ENCODE measurements around the gene PTH. TPM values are rescaled to one million over a fixed set of nuclear protein-coding genes. Genes with fewer than 3 reads are reported as not detected.

Gene PTH
- total RNA-seq, 1 donor from 2014 or later, result not detected

GRCh38 chr11:13494051-13494450, 1.7 kb downstream of the PTH start:
- H2AFZ ChIP-seq (replicated peaks), result peak overlapping the region; percentile 60
- no peaks in the 10 kb centered on the region for H3K27me3 ChIP-seq
- DNase-seq (ENCODE audit: low spot score), result no peak
- peaks cover 2% of the 10 kb centered on the region for H3K4me1 Mint-ChIP-seq
- no peaks in the 10 kb centered on the region for H3K27me3 Mint-ChIP-seq (ENCODE audit: insufficient read depth, low read depth)
- H3K4me2 ChIP-seq, result peak overlapping the region; percentile 29
- H3K36me3 Mint-ChIP-seq, result no peaks in the 10 kb centered on the region
- no peaks in the 10 kb centered on the region for H3K9me3 ChIP-seq (ENCODE audit: low read depth)
- no peak overlapping the region for H3K27ac ChIP-seq
- H3K79me2 ChIP-seq (ENCODE audit: low read depth), result no peaks in the 10 kb centered on the region
- no peak overlapping the region for H3K4me3 ChIP-seq
- H3K9me3 Mint-ChIP-seq, result no peaks in the 10 kb centered on the region
- H3K36me3 ChIP-seq, result no peaks in the 10 kb centered on the region
- no peak overlapping the region for H3K27ac Mint-ChIP-seq
- peaks cover 10% of the 10 kb centered on the region for H3K4me1 ChIP-seq
- H3K4me3 Mint-ChIP-seq, result no peak overlapping the region
- H3K9ac ChIP-seq, result no peak overlapping the region
- peaks cover 9% of the 10 kb centered on the region for H3F3A ChIP-seq (ENCODE audit: low read depth)
- TF ChIP-seq EZH2phosphoT487 (IDR thresholded peaks at IDR 0.05) (no peak), CTCF (IDR thresholded peaks at IDR 0.05) (no peak), EZH2 (IDR thresholded peaks at IDR 0.05) (no peak)
- H4K20me1 ChIP-seq (ENCODE audit: low read depth), result no peaks in the 10 kb centered on the region

- no peaks in the 10 kb centered on the region for H3K4me1 Mint-ChIP-seq
- DNase-seq (ENCODE audit: low spot score), result peak; percentile 28
Measured at GRCh38 chr11:13487661-13488030, 8.2 kb downstream of the PTH start.

GRCh38 chr11:13486926-13487660, 8.7 kb downstream of the PTH start:
- Histone ChIP-seq H3K9me3 (ENCODE audit: low read depth) (no peaks in the 10 kb centered on the region), H3F3A (ENCODE audit: low read depth) (no peaks in the 10 kb centered on the region), H3K4me1 (no peaks in the 10 kb centered on the region), H3K27ac (no peak overlapping the region), H4K20me1 (ENCODE audit: low read depth) (no peaks in the 10 kb centered on the region), H3K4me2 (no peak overlapping the region), H3K4me3 (peak overlapping the region; percentile 22), H3K9ac (no peak overlapping the region), H3K79me2 (ENCODE audit: low read depth) (no peaks in the 10 kb centered on the region), H3K27me3 (no peaks in the 10 kb centered on the region), H2AFZ (replicated peaks) (peak overlapping the region; percentile 85), H3K36me3 (no peaks in the 10 kb centered on the region)
- Mint-ChIP-seq H3K4me1 (no peaks in the 10 kb centered on the region), H3K27me3 (ENCODE audit: insufficient read depth, low read depth) (no peaks in the 10 kb centered on the region), H3K36me3 (no peaks in the 10 kb centered on the region), H3K4me3 (no peak overlapping the region), H3K27ac (no peak overlapping the region), H3K9me3 (no peaks in the 10 kb centered on the region)
- TF ChIP-seq EZH2phosphoT487 (IDR thresholded peaks at IDR 0.05), result no peak
- no peak for TF ChIP-seq EZH2 (IDR thresholded peaks at IDR 0.05)
- peak; percentile 56 for TF ChIP-seq CTCF (IDR thresholded peaks at IDR 0.05)
- peak; percentile 73 for DNase-seq (ENCODE audit: low spot score)

More at GRCh38 chr11:13487661-13488030, 8.2 kb downstream of the PTH start:
- Histone ChIP-seq H4K20me1 (ENCODE audit: low read depth) (no peaks in the 10 kb centered on the region), H3K79me2 (ENCODE audit: low read depth) (no peaks in the 10 kb centered on the region), H3K4me2 (no peak overlapping the region), H3K9me3 (ENCODE audit: low read depth) (no peaks in the 10 kb centered on the region), H3K4me1 (no peaks in the 10 kb centered on the region), H2AFZ (replicated peaks) (peak overlapping the region; percentile 85), H3K27me3 (no peaks in the 10 kb centered on the region), H3K4me3 (no peak overlapping the region), H3F3A (ENCODE audit: low read depth) (no peaks in the 10 kb centered on the region), H3K36me3 (no peaks in the 10 kb centered on the region), H3K9ac (no peak overlapping the region), H3K27ac (no peak overlapping the region)
- Mint-ChIP-seq H3K4me3 (no peak overlapping the region), H3K27ac (no peak overlapping the region), H3K27me3 (ENCODE audit: insufficient read depth, low read depth) (no peaks in the 10 kb centered on the region), H3K9me3 (no peaks in the 10 kb centered on the region), H3K36me3 (no peaks in the 10 kb centered on the region)
- TF ChIP-seq EZH2phosphoT487 (IDR thresholded peaks at IDR 0.05), result no peak
- TF ChIP-seq CTCF (IDR thresholded peaks at IDR 0.05), result peak; percentile 36
